ENCODE measurements around the gene SFT2D2. TPM values are rescaled to one million over a fixed set of nuclear protein-coding genes. Genes with fewer than 3 reads are reported as not detected.
"Not testable (repeated sequence)": the region's sequence is repeated elsewhere in the genome, so short reads cannot be mapped to it uniquely, and the experiment has no call there.

Gene SFT2D2
- total RNA-seq, 2 donors from 2014 or later, result 62.9 to 63.9 TPM

GRCh38 chr1:168206111-168206510 lies 19.7 kb upstream of the SFT2D2 start:
- Mint-ChIP-seq H3K27ac (no peak overlapping the region), H3K4me1 (no peaks in the 10 kb centered on the region), H3K27me3 (no peaks in the 10 kb centered on the region), H3K4me3 (no peak overlapping the region), H3K36me3 (ENCODE audit: low read depth) (peaks cover 2% of the 10 kb centered on the region)
- H3K9me3 ChIP-seq (ENCODE audit: control insufficient read depth, low read length, poor library complexity, severe bottlenecking), result no peaks in the 10 kb centered on the region
- ATAC-seq (no peak), DNase-seq (no peak)

DNA sequence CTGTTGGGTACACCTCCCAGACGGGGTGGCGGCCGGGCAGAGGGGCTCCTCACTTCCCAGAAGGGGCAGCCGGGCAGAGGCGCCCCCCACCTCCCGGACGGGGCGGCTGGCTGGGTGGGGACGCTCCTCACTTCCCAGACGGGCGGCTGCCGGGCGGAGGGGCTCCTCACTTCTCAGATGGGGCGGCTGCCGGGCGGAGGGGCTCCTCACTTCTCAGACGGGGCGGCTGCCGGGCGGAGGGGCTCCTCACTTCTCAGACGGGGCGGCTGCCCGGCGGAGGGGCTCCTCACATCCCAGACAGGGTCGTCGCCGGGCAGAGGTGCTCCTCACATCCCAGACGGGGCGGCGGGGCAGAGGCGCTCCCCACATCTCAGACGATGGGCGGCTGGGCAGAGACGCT lies 18.1 kb upstream of the SFT2D2 start:
- DNase-seq; H3K27ac Mint-ChIP-seq; H3K4me1 Mint-ChIP-seq; H3K9me3 ChIP-seq (ENCODE audit: control insufficient read depth, low read length, poor library complexity, severe bottlenecking); H3K4me3 Mint-ChIP-seq; H3K36me3 Mint-ChIP-seq (ENCODE audit: low read depth); ATAC-seq; H3K27me3 Mint-ChIP-seq: not testable (repeated sequence)

DNA sequence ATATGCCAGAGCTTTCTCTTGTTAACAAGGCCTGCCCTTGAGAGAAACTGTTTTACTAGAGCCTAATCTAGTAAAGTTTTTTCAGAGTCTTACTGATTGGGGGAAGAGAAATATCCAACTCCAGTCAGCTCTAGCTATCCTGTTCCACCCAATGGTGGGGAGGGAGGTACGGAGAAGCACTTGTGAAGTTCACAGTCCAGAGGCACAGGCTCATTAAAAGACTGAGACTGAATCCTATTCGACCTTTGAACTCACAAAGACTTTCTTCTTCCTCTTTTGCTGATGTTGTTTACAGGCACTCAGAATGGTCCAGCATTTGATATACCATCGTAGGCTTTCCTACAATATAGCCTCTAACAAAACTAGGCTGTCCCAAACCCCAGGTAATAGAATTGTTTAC lies 15.5 kb upstream of the SFT2D2 start:
- no peaks in the 10 kb centered on the region for H3K4me1 Mint-ChIP-seq
- H3K27ac Mint-ChIP-seq, result no peak overlapping the region
- H3K9me3 ChIP-seq (ENCODE audit: control insufficient read depth, low read length, poor library complexity, severe bottlenecking), result no peaks in the 10 kb centered on the region
- no peak overlapping the region for H3K4me3 Mint-ChIP-seq
- H3K27me3 Mint-ChIP-seq, result no peaks in the 10 kb centered on the region
- H3K36me3 Mint-ChIP-seq (ENCODE audit: low read depth), result no peaks in the 10 kb centered on the region
- DNase-seq (no peak), ATAC-seq (no peak)

GRCh38 chr1:168213349-168213748 lies 12.5 kb upstream of the SFT2D2 start:
- DNase-seq (no peak), ATAC-seq (no peak)
- H3K4me3 Mint-ChIP-seq, result no peak overlapping the region
- H3K27me3 Mint-ChIP-seq, result no peaks in the 10 kb centered on the region
- no peak overlapping the region for H3K27ac Mint-ChIP-seq
- H3K36me3 Mint-ChIP-seq (ENCODE audit: low read depth), result no peaks in the 10 kb centered on the region
- H3K4me1 Mint-ChIP-seq, result no peaks in the 10 kb centered on the region
- no peaks in the 10 kb centered on the region for H3K9me3 ChIP-seq (ENCODE audit: control insufficient read depth, low read length, poor library complexity, severe bottlenecking)

DNA sequence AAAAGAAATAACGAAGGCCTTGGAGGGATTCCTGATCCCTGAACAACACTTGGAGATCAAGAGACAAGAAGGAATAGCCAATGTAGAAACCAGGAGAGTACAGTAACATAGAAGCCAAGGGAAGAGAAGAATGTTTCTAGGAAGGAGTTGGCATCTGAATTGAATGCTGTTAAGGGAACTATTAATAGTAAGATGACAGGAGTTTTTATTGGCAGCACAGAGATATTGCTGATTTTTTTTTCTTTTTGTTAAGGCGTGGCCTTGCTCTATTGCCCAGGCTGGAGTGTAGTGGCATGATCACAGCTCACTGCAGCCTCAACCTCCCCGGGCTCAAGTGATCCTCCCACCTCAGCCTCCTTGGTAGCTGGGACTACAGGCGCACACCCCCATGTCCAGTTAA lies 9.6 kb upstream of the SFT2D2 start:
- Mint-ChIP-seq H3K36me3 (ENCODE audit: low read depth) (peaks cover 2% of the 10 kb centered on the region), H3K27ac (no peak overlapping the region), H3K27me3 (peaks cover 12% of the 10 kb centered on the region), H3K4me1 (peaks cover 2% of the 10 kb centered on the region), H3K4me3 (no peak overlapping the region)
- no peaks in the 10 kb centered on the region for H3K9me3 ChIP-seq (ENCODE audit: control insufficient read depth, low read length, poor library complexity, severe bottlenecking)
- ATAC-seq, result no peak
- no peak for DNase-seq

- H3K36me3 Mint-ChIP-seq (ENCODE audit: low read depth), result peaks cover 2% of the 10 kb centered on the region
- H3K9me3 ChIP-seq (ENCODE audit: control insufficient read depth, low read length, poor library complexity, severe bottlenecking), result no peaks in the 10 kb centered on the region
- no peak overlapping the region for H3K27ac Mint-ChIP-seq
- H3K4me3 Mint-ChIP-seq, result no peak overlapping the region
- peaks cover 12% of the 10 kb centered on the region for H3K27me3 Mint-ChIP-seq
- no peak for ATAC-seq
- DNase-seq, result no peak
- peaks cover 2% of the 10 kb centered on the region for H3K4me1 Mint-ChIP-seq
These were observed 8.1 kb upstream of the SFT2D2 start for GRCh38 chr1:168217664-168218063.

DNA sequence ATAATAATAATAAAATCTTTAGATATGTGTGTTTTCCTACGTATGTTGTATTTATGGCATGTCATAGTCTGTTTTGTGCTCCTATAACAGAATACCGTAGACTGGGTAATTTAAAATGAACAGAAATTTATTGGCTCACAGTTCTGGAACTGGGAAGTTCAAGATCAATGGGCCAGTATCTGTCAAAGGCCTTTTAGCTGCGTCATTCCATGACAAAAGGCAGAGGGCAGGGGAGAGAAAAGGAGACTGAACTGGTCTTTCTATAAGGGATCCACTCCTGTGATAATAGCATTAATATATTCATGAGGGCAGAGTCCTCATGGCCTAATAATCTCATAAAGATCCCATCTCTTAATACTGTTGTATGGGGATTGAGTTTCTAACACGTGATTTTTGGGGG lies 7.1 kb upstream of the SFT2D2 start:
- ATAC-seq, result no peak
- Mint-ChIP-seq H3K27me3 (peaks cover 12% of the 10 kb centered on the region), H3K36me3 (ENCODE audit: low read depth) (peaks cover 2% of the 10 kb centered on the region), H3K4me1 (peaks cover 2% of the 10 kb centered on the region), H3K4me3 (no peak overlapping the region), H3K27ac (no peak overlapping the region)
- H3K9me3 ChIP-seq (ENCODE audit: control insufficient read depth, low read length, poor library complexity, severe bottlenecking), result no peaks in the 10 kb centered on the region
- DNase-seq, result no peak

DNA sequence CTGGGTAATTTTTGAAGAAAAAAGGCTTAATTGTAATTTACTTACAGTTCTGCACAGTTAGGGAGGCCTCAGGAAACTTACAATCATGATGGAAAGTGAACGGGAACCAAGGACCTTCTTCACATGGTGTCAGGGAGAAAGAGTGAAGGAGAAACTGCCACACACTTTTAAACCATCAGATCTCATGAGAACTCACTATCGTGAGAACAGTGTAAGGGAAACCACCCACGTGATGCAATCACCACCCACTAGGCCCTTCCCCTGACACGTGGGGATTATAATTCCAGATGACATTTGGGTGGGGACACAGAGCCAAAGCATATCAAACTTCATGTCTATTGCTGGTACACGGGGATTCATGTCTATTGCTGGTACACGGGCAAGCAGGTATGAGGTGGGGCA lies 5.3 kb upstream of the SFT2D2 start:
- DNase-seq (no peak), ATAC-seq (no peak)
- no peak overlapping the region for H3K27ac Mint-ChIP-seq
- H3K4me3 Mint-ChIP-seq, result no peak overlapping the region
- H3K27me3 Mint-ChIP-seq, result peaks cover 12% of the 10 kb centered on the region
- H3K4me1 Mint-ChIP-seq, result peaks cover 5% of the 10 kb centered on the region
- no peaks in the 10 kb centered on the region for H3K9me3 ChIP-seq (ENCODE audit: control insufficient read depth, low read length, poor library complexity, severe bottlenecking)
- H3K36me3 Mint-ChIP-seq (ENCODE audit: low read depth), result peaks cover 2% of the 10 kb centered on the region

DNA sequence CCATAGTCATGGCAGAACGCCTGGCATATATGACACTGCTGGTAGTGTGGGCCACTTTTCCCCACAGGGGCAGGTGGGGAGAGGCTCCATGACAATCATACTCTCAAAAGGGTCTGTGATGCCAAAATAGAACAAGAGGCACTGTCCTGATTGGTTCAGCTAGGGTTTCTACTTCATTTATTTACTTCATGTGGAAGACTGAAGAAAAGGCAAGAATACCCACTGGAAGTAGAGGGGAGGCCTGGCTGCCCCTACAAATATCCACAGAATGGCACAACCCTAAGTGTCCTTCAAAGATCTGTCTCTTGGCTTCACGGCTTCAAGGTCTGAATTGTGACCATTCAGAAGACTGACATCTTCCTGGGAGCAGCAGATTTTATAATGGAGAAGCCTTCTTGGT lies 4.5 kb upstream of the SFT2D2 start:
- no peak overlapping the region for H3K4me3 Mint-ChIP-seq
- ATAC-seq (no peak), DNase-seq (no peak)
- no peaks in the 10 kb centered on the region for H3K9me3 ChIP-seq (ENCODE audit: control insufficient read depth, low read length, poor library complexity, severe bottlenecking)
- peaks cover 2% of the 10 kb centered on the region for H3K36me3 Mint-ChIP-seq (ENCODE audit: low read depth)
- H3K27me3 Mint-ChIP-seq, result peaks cover 12% of the 10 kb centered on the region
- H3K4me1 Mint-ChIP-seq, result peaks cover 7% of the 10 kb centered on the region
- no peak overlapping the region for H3K27ac Mint-ChIP-seq

DNA sequence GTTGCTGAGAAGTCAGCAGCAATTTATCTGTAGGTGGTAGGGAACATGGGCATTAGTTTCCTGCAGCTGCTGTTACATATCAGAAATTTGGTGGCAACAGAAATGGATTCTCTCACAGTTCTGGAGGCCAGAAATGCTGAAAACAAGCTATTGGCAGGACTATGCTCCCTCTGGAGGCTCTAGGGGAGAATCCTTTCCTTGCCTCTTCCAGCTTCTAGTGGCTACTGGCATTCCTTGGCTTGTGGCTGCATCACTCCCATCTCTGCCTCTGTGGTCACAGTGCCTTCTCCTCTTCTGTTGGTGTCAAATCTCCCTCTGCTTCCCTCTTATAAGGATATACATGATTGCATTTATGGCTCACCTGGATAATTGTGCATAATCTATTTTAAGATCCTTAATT lies 2.5 kb upstream of the SFT2D2 start:
- peaks cover 24% of the 10 kb centered on the region for H3K4me1 Mint-ChIP-seq
- no peak overlapping the region for H3K4me3 Mint-ChIP-seq
- H3K27ac Mint-ChIP-seq, result no peak overlapping the region
- DNase-seq (no peak), ATAC-seq (no peak)
- H3K27me3 Mint-ChIP-seq, result peaks cover 12% of the 10 kb centered on the region
- H3K36me3 Mint-ChIP-seq (ENCODE audit: low read depth), result peaks cover 2% of the 10 kb centered on the region
- H3K9me3 ChIP-seq (ENCODE audit: control insufficient read depth, low read length, poor library complexity, severe bottlenecking), result no peaks in the 10 kb centered on the region

DNA sequence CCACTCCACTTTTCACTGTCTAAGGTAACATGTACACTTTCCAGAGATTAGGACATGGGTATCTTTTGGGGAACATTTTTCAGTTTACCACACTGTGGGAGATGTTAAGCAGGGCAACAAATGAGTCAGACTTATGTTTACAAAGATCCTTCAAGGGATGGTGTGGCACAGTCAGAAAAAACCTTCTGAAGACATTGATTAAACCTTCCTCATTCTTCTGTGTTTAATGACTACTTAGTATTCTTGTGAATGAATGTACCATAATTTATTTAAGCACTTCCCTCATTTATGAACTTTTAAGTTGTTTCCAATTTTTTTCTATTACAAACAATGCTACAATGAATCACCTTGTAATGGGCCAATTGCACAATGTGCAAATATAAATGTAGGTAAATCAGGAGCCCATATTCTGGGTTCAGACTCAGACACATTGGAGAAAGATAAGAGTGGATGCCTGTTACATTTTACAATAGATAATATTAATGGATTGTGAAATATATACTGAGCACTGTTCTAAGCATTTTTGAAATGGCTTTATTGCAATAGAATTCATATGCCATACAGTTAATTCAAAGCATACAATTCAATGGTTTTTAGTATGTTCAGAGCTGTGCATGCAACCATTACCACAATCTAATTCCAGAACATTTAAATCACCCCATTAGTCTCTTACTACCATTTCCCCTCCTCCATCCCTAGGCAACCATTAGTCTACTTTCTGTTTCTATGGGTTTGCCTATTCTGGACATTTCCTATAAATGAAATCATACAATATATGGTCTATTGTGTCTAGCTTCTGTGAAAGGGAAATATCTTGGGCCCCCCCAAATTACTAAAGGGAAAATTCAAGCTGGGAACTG lies 1.9 kb upstream of the SFT2D2 start:
- H3K27ac Mint-ChIP-seq, result no peak overlapping the region
- ATAC-seq, result no peak

GRCh38 chr1:168224991-168225390 lies 813 bp upstream of the SFT2D2 start:
- no peaks in the 10 kb centered on the region for H3K9me3 ChIP-seq (ENCODE audit: control insufficient read depth, low read length, poor library complexity, severe bottlenecking)
- ATAC-seq, result no peak
- Mint-ChIP-seq H3K36me3 (ENCODE audit: low read depth) (peaks cover 4% of the 10 kb centered on the region), H3K4me3 (peak overlapping the region; percentile 94), H3K27ac (no peak overlapping the region), H3K27me3 (no peaks in the 10 kb centered on the region), H3K4me1 (peaks cover 36% of the 10 kb centered on the region)
- DNase-seq, result no peak

More for the DNA sequence above, 1.9 kb upstream of the SFT2D2 start:
- Mint-ChIP-seq H3K4me1 (peaks cover 28% of the 10 kb centered on the region), H3K36me3 (ENCODE audit: low read depth) (peaks cover 2% of the 10 kb centered on the region), H3K27me3 (peaks cover 10% of the 10 kb centered on the region), H3K4me3 (no peak overlapping the region)
- no peak for DNase-seq
- no peaks in the 10 kb centered on the region for H3K9me3 ChIP-seq (ENCODE audit: control insufficient read depth, low read length, poor library complexity, severe bottlenecking)

DNA sequence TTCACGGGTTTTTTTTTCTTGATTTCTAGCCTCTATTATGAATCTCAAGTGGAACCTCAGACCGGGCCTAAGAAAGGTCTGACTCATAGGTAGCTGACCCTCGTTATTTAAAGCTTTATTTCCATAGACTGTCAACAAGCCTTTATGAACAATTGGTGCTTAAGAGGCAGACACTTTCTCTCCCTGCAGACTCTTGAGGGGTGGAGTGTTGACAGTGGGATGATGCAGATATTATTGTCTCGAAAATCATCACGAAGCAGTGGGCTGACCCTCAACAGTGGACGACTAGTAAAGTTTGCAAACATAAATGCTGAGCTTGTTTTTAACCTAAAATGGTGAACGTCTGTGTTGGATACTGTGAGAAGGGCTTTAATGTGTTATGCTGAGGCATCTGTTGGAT lies 1.8 kb downstream of the SFT2D2 start:
- ATAC-seq (no peak), DNase-seq (no peak)
- H3K27ac Mint-ChIP-seq, result peak overlapping the region; percentile 94
- no peaks in the 10 kb centered on the region for H3K27me3 Mint-ChIP-seq
- peaks cover 4% of the 10 kb centered on the region for H3K36me3 Mint-ChIP-seq (ENCODE audit: low read depth)
- peaks cover 46% of the 10 kb centered on the region for H3K4me1 Mint-ChIP-seq
- H3K4me3 Mint-ChIP-seq, result peak overlapping the region; percentile 94
- no peaks in the 10 kb centered on the region for H3K9me3 ChIP-seq (ENCODE audit: control insufficient read depth, low read length, poor library complexity, severe bottlenecking)

GRCh38 chr1:168229893-168230292 lies 4.1 kb downstream of the SFT2D2 start:
- Mint-ChIP-seq H3K4me3 (no peak overlapping the region), H3K27ac (peak overlapping the region; percentile 53), H3K27me3 (no peaks in the 10 kb centered on the region), H3K36me3 (ENCODE audit: low read depth) (peaks cover 11% of the 10 kb centered on the region), H3K4me1 (peaks cover 59% of the 10 kb centered on the region)
- DNase-seq (no peak), ATAC-seq (no peak)
- H3K9me3 ChIP-seq (ENCODE audit: control insufficient read depth, low read length, poor library complexity, severe bottlenecking), result no peaks in the 10 kb centered on the region
